Adrenal gland (tissue), 12 donors: Measurements from ENCODE around the gene HDAC10. TPM values are rescaled to one million over a fixed set of nuclear protein-coding genes. Genes with fewer than 3 reads are reported as not detected.

Experiments
- DNase-seq, 7 donors: peaks; one replicate each; pipeline ENCODE4 v3.0.0-alpha.2; 2019 to 2020
- H3K27ac ChIP-seq, 5 donors: fragments of 200-600 bp; sonication (generic) in 4 of 5; 1 replicate in 3 of 5; 2 replicates in 2 of 5; pipeline versions ENCODE4 v1.5.1 to v1.8.0; 2016 to 2020; ENCODE audit warnings: mild to moderate bottlenecking in 1 of 5
- H3K27me3 ChIP-seq: fragments of 200-600 bp; 2 replicates; pipeline ENCODE4 v1.8.0; 2021
- H3K36me3 ChIP-seq, 2 donors: fragments of 200-600 bp; replicated peaks in 1 of 2; 1 replicate in 1 of 2; 2 replicates in 1 of 2; pipeline versions ENCODE4 v1.5.1 to v1.8.0; 2018 to 2022
- H3K4me1 ChIP-seq, 2 donors: fragments of 200-600 bp; replicated peaks in 1 of 2; 1 replicate in 1 of 2; 2 replicates in 1 of 2; pipeline versions ENCODE4 v1.5.1 to v1.8.0; 2018 to 2021
- H3K4me3 ChIP-seq, 4 donors: fragments of 200-600 bp; sonication (generic) in 3 of 4; one replicate each; pipeline ENCODE4 v1.5.1; 2016 to 2018
- H3K9me3 ChIP-seq, 3 donors: fragments of 200-600 bp; sonication (generic) in 1 of 3; replicated peaks in 1 of 3; 1 replicate in 2 of 3; 2 replicates in 1 of 3; pipeline versions ENCODE4 v1.5.1 to v1.8.0; 2016 to 2021
- POLR2A ChIP-seq, 2 donors: fragments of 450-650 bp; IDR thresholded peaks; one replicate each; pipeline ENCODE4 v1.6.1; 2017; ENCODE audit warnings: antibody characterized with exemption in 2 of 2, mild to moderate bottlenecking in 2 of 2, moderate library complexity in 1 of 2
- WGBS, 4 donors: extraction: QIAGEN DNeasy Blood & Tissue Kit in 2 of 4; methylation state at CpG; one replicate each; pipeline versions ENCODE4 v1.1.5 to v1.1.7; 2013 to 2017; 5-methylcytosine and 5-hydroxymethylcytosine counted together
- intact Hi-C, 2 donors: fragments of 100-400 bp; cut with DNase I; formaldehyde crosslinking; loops; one replicate each; pipeline versions ENCODE4 v1.14.1 to v1.15.0; 2022 to 2023
- polyA plus RNA-seq, 3 donors: library from polyadenylated mRNA; stranded (reverse); fragments of 200-250 nt in 2 of 3; fragments of 350-450 nt in 1 of 3; fragmentation: Illumina TruSeq in 1 of 3; extraction: RNeasy Lipid Tissue Mini Kit (QIAGEN cat#74804) in 1 of 3; gene quantifications; one replicate each; pipeline ENCODE4 v1.2.3, GENCODE V29; 2013 to 2014
- total RNA-seq, 9 donors: library from RNA; depleted of rRNA in 4 of 9; stranded (reverse); fragments of >200 nt in 4 of 9; fragments of 120-200 nt in 1 of 9; fragmentation: NEBNext Ultra II Directional in 1 of 9; extraction: Animal tissue kit (Norgen Biotek cat#: 25700) in 1 of 9; gene quantifications; one replicate each; pipeline versions ENCODE4 v1.1.0 to v1.2.4, GENCODE V29; 2013 to 2023
- TF ChIP-seq, protein P1 (sequence below), 6 experiments: fragments of 450-650 bp in 4 of 6; fragments of 200-600 bp in 2 of 6; sonication (generic) in 1 of 6; IDR thresholded peaks; 1 replicate in 5 of 6; 2 replicates in 1 of 6; pipeline versions ENCODE4 v1.5.1 to v1.8.0; 2016 to 2021; ENCODE audit warnings: antibody characterized with exemption in 6 of 6, mild to moderate bottlenecking in 2 of 6, moderate library complexity in 1 of 6
- donor health status: healthy with polysubstance abuse.
- donor health status: Bipolar disorder and iron deficiency.
- donor health status: DM: yes; HTN: yes; CAD: no.
- donor health status: DM: no; HTN: no; CAD: no.
- donor health status: DM: no; HTN: no; CAD: no.
- donor health status: DM: yes; HTN: yes; CAD: no.

The HDAC10 gene
- total and polyA plus RNA-seq, 12 donors: 2.0 to 179 (median 41.5) TPM

- intact Hi-C loops: no loop called here
- no peak overlapping the region for H3K4me3 ChIP-seq
- H3K36me3 ChIP-seq: peaks cover 0 to 82% of the 10 kb centered on the region in 2 donors
Observed at GRCh38 chr22:50213263-50213662, 37.8 kb downstream of the HDAC10 start.

DNA sequence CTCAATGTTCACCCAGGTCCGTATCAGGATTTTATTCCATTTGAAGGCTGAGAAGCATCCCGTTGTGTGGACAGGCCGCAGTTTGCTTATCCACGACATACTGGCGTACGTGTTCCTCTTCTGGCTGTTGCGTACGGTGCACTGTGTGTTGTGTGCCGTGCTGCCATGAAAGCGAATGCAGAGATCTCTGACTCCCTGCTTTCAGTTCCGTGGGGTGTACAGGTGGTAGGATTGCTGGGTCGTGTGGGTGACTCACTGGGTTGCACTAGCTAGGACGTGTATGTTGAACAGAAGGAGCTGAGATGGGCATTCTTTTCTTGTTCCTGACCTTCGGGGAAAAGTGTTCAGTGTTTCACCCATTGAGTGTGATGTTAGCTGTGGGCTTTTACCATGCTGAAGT, 39.9 kb downstream of the HDAC10 start:
- 81 to 88% (median 85%) methylated on average over 14 of the region's 14 CpGs for WGBS, 4 donors

More at GRCh38 chr22:50213263-50213662, 37.8 kb downstream of the HDAC10 start:
- no peak overlapping the region for H3K27ac ChIP-seq
- no peak for TF ChIP-seq POLR2A (IDR thresholded peaks at IDR 0.05)
- TF ChIP-seq, protein P1, sequence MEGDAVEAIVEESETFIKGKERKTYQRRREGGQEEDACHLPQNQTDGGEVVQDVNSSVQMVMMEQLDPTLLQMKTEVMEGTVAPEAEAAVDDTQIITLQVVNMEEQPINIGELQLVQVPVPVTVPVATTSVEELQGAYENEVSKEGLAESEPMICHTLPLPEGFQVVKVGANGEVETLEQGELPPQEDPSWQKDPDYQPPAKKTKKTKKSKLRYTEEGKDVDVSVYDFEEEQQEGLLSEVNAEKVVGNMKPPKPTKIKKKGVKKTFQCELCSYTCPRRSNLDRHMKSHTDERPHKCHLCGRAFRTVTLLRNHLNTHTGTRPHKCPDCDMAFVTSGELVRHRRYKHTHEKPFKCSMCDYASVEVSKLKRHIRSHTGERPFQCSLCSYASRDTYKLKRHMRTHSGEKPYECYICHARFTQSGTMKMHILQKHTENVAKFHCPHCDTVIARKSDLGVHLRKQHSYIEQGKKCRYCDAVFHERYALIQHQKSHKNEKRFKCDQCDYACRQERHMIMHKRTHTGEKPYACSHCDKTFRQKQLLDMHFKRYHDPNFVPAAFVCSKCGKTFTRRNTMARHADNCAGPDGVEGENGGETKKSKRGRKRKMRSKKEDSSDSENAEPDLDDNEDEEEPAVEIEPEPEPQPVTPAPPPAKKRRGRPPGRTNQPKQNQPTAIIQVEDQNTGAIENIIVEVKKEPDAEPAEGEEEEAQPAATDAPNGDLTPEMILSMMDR (IDR thresholded peaks at IDR 0.05): no peak
- no peaks in the 10 kb centered on the region for H3K27me3 ChIP-seq
- no peaks in the 10 kb centered on the region for H3K9me3 ChIP-seq
- H3K4me1 ChIP-seq: peaks cover 0 to 9% of the 10 kb centered on the region in 2 donors
- no peak for DNase-seq
- WGBS, 4 donors: 96 to 98% (median 97%) methylated on average over 9 of the region's 9 CpGs

DNA sequence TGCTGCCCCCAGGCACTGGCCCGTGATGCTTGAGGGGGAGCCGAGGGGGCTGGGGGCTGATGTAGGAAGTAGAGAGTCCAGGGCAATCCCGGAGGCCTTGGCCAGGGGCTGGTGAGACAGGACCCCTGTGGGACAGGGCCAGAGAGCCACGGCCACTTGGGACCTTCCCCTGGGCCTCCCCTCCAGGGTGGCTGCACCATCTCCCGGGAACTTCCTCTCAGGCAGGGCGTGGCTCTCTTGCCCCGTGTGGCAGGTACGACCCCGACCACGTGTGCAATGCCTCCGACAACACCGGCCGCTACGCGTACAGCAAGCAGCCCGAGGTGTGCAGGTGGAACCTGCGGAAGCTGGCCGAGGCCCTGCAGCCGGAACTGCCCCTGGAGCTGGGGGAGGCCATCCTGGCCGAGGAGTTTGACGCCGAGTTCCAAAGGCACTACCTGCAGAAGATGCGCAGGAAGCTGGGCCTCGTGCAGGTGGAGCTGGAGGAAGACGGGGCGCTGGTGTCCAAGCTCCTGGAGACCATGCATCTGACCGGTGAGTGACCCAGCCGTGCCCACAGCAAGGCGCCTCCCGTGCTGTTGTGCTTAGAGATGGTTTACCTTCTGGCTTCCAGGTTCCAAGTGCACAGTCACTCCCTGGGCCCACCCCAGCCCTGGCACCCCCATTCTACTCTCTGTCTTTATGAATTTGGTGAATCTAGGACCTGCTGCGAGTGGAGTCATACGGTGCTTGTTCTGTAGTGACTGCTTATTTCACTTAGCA, 40.5 kb downstream of the HDAC10 start:
- Histone ChIP-seq H3K36me3 (peaks cover 0 to 74% of the 10 kb centered on the region in 2 donors), H3K9me3 (no peaks in the 10 kb centered on the region), H3K27me3 (no peaks in the 10 kb centered on the region), H3K4me3 (no peak overlapping the region), H3K27ac (no peak overlapping the region), H3K4me1 (peaks cover 0 to 9% of the 10 kb centered on the region in 2 donors)
- WGBS, 4 donors: 82 to 99% (median 85%) methylated on average over 9 to 32 of the region's 32 CpGs
- TF ChIP-seq POLR2A (IDR thresholded peaks at IDR 0.05): no peak
- TF ChIP-seq, protein P1 (IDR thresholded peaks at IDR 0.05): no peak
- intact Hi-C loops: loop anchor here in 1 of 2 donors (2.0 kb wide), 1 partner anchor 64 kb away; no protein-coding TSS in a partner anchor
- DNase-seq: peak in 1 of 7 donors; percentile 39

More for the DNA sequence above, 39.9 kb downstream of the HDAC10 start:
- H3K36me3 ChIP-seq: peaks cover 0 to 79% of the 10 kb centered on the region in 2 donors
- H3K9me3 ChIP-seq: no peaks in the 10 kb centered on the region
- DNase-seq: no peak
- H3K4me1 ChIP-seq: peaks cover 0 to 9% of the 10 kb centered on the region in 2 donors
- TF ChIP-seq POLR2A (IDR thresholded peaks at IDR 0.05): no peak
- TF ChIP-seq, protein P1 (IDR thresholded peaks at IDR 0.05): no peak
- no peak overlapping the region for H3K4me3 ChIP-seq
- no peaks in the 10 kb centered on the region for H3K27me3 ChIP-seq
- no peak overlapping the region for H3K27ac ChIP-seq
- intact Hi-C loops: loop anchor here in 1 of 2 donors (2.0 kb wide), 1 partner anchor 64 kb away; no protein-coding TSS in a partner anchor

DNA sequence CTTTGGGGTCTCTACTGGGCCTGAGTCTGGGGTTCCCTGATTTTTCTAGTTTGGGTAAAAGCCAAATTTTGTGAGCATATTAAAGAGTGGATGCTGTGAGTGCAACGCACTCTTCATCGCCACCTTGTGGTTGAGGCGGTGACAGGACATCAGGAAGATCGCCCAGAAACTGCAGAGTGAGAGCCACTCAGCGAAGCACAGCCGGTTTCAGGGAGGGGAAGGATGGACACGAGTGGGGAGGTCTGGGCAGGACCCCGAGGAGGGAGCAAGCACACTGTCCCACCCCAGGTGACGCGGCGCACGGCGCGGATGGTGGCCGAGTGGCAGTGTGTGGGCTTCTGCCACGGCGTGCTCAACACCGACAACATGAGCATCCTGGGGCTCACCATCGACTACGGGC, 41.2 kb downstream of the HDAC10 start:
- TF ChIP-seq POLR2A (IDR thresholded peaks at IDR 0.05): no peak
- TF ChIP-seq, protein P1 (IDR thresholded peaks at IDR 0.05): peak; percentile 74 to 88 (median 84)
- Histone ChIP-seq H3K9me3 (no peaks in the 10 kb centered on the region), H3K4me3 (no peak overlapping the region), H3K27ac (peak overlapping the region in 1 of 5 donors; percentile 14), H3K27me3 (no peaks in the 10 kb centered on the region), H3K36me3 (peaks cover 0 to 71% of the 10 kb centered on the region in 2 donors), H3K4me1 (peaks cover 0 to 9% of the 10 kb centered on the region in 2 donors)
- intact Hi-C loops: loop anchor here (2.0 to 5.0 kb wide), 2 partner anchors 58 to 63 kb away; no protein-coding TSS in a partner anchor
- DNase-seq: peak; percentile 61 to 92 (median 80)
- WGBS, 4 donors: 45 to 58% (median 56%) methylated on average over 19 to 20 of the region's 20 CpGs
